ENCODE measurements around the gene BMERB1.

DNA sequence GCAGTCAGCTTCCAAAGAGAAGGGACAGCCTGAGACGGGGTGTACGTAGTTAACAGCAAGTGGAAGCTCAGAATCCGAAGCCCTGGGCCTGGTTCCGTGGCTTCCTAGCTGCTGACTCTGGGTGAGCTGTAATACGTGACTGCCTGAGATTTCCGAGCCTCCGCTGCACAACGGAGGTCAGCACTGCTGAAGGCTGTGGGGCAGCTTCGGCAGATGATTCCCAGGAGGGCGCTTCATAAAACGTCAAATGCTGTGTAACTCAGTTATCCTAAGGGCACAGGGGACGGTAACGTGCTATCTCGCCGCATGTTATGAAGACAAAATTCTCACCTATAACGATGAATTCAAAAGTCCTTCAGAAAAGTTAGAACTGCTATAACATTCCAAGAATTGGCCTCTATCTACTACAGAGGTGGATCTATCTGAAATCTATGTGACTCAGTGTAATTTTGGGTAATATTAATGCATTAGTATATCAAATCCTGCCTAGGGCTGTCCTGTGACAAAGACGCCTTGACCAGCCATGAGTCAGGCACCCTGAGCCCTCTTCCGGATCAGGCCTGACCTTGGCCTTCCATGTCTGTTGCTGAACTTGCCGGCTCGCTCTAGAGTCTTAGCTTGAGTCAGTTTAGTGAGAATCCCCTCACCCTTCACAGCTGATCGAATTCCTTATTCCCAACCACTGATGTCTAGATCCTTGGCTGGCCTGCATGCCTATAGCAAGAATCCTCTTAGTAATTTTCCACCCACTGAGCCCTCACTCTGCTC is 165.1 kb downstream of the BMERB1 start:
- no peak for TF ChIP-seq POLR2A (IDR thresholded peaks at IDR 0.05)
- TF ChIP-seq, protein P1, sequence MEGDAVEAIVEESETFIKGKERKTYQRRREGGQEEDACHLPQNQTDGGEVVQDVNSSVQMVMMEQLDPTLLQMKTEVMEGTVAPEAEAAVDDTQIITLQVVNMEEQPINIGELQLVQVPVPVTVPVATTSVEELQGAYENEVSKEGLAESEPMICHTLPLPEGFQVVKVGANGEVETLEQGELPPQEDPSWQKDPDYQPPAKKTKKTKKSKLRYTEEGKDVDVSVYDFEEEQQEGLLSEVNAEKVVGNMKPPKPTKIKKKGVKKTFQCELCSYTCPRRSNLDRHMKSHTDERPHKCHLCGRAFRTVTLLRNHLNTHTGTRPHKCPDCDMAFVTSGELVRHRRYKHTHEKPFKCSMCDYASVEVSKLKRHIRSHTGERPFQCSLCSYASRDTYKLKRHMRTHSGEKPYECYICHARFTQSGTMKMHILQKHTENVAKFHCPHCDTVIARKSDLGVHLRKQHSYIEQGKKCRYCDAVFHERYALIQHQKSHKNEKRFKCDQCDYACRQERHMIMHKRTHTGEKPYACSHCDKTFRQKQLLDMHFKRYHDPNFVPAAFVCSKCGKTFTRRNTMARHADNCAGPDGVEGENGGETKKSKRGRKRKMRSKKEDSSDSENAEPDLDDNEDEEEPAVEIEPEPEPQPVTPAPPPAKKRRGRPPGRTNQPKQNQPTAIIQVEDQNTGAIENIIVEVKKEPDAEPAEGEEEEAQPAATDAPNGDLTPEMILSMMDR (IDR thresholded peaks at IDR 0.05 in 8 of 11, conservative IDR thresholded peaks at IDR 0.05 in 3 of 11) = no peak
